Thyroid gland (tissue), 4 donors: Measurements from ENCODE around the gene ZNF22.

Experiments used
- POLR2A ChIP-seq, 2 donors: fragments of 450-650 bp; IDR thresholded peaks; one replicate each; pipeline ENCODE4 v1.6.1; 2017; ENCODE audit warnings: antibody characterized with exemption in 2 of 2, mild to moderate bottlenecking in 2 of 2, moderate library complexity in 1 of 2
- TF ChIP-seq, protein P1 (sequence below), 6 experiments: fragments of 200-600 bp in 3 of 6; fragments of 450-650 bp in 3 of 6; sonication (generic) in 3 of 6; IDR thresholded peaks; one replicate each; pipeline ENCODE4 v1.5.1; 2016 to 2019; ENCODE audit warnings: antibody characterized with exemption in 6 of 6, mild to moderate bottlenecking in 2 of 6, inconsistent platforms in 1 of 6, moderate library complexity in 1 of 6

DNA sequence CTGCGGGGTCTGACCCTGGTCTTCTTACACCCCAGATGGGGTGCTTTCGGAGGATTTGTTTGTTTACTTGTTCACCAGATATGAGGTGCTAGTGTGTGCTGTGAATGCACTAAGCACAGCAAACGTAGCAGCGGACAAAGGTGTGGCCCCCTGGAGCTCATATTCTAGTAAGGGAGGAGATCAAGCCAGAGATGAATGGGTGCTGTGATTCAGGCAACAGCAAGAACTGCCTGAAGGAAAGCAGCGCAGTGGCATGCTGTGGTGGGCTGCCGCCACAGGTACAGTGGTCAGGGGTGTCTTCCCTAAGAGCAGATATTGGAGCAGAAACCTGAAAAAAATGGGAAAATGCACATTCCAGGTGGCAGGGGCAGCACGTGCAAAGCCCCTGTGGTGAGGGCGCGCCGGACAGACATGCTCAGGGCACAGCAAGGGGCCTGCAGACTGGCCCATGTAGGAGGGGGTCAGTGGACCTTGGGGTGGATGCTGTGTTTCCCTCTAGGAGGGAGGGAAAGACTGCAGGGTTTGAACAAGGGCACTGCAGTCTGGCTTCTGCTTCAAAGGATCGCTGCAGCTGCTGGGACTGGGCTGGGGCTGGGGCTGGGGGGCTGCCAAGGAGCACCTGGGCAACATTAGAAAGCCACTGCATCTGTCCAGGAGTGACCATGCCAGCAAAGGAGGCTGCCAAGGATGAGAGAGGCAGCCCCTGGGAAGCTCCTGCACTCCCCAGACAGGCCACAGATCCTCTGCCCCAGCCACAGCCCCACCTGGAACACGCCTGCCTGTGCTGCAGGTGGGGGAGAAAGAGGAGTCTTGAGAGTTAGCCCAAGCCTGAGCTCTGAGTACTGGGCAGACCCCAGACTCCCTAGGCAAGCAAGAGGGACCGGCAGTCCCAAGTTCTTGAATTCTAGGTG lies 21.2 kb upstream of the ZNF22 start:
- TF ChIP-seq, protein P1, sequence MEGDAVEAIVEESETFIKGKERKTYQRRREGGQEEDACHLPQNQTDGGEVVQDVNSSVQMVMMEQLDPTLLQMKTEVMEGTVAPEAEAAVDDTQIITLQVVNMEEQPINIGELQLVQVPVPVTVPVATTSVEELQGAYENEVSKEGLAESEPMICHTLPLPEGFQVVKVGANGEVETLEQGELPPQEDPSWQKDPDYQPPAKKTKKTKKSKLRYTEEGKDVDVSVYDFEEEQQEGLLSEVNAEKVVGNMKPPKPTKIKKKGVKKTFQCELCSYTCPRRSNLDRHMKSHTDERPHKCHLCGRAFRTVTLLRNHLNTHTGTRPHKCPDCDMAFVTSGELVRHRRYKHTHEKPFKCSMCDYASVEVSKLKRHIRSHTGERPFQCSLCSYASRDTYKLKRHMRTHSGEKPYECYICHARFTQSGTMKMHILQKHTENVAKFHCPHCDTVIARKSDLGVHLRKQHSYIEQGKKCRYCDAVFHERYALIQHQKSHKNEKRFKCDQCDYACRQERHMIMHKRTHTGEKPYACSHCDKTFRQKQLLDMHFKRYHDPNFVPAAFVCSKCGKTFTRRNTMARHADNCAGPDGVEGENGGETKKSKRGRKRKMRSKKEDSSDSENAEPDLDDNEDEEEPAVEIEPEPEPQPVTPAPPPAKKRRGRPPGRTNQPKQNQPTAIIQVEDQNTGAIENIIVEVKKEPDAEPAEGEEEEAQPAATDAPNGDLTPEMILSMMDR (IDR thresholded peaks at IDR 0.05): no peak
- TF ChIP-seq POLR2A (IDR thresholded peaks at IDR 0.05): no peak
